Placental epithelial cell (primary cell): ENCODE data around the gene CLEC3B. TPM values are rescaled to one million over a fixed set of nuclear protein-coding genes. Genes with fewer than 3 reads are reported as not detected.

Experiments
- small RNA-seq: library from RNA; depleted of rRNA; stranded (forward); fragments of <200 nt; gene quantifications from one replicate; pipeline ENCODE3, GENCODE V24; 2012
- total RNA-seq: library from RNA; depleted of rRNA; stranded (reverse); fragments of >200 nt; gene quantifications from 2 replicates; pipeline ENCODE4 v1.2.3, GENCODE V29; 2012

Gene CLEC3B, protein sequence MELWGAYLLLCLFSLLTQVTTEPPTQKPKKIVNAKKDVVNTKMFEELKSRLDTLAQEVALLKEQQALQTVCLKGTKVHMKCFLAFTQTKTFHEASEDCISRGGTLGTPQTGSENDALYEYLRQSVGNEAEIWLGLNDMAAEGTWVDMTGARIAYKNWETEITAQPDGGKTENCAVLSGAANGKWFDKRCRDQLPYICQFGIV
- total RNA-seq = 1.4 TPM in 1 of 2 replicates, not detected in the other

DNA sequence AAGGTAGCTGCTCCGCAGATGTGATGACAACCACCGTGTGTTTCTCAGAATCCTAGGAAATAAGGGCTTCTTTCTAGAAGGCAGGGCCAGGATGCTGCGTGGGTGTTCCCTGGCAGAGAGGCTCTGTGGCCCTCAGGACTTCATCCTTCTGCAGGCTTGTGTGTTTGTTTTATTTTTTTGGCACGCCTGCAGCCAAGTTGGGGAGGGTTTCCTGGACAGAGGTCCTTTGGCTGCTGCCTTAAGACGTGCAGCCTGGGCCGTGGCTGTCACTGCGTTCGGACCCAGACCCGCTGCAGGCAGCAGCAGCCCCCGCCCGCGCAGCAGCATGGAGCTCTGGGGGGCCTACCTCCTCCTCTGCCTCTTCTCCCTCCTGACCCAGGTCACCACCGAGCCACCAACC lies at the start of gene CLEC3B:
Gene CLEC3B (plus strand): TSS at position 266 of the 400 bp plus-strand sequence. CDS start 60 bp downstream, at position 326.

Small RNAs within 50 kb of the gene (small RNA-seq; reads per million reads assigned to genes)
- not detected for gene RNU5B-3P

Other genes starting within 250 kb of the CLEC3B start
- 10.0 and 23.9 TPM in 2 replicates for gene TMEM42, start 164.4 kb upstream of the CLEC3B start, total RNA-seq
- gene TGM4, start 151.7 kb upstream of the CLEC3B start, total RNA-seq = 7.3 and 16.5 TPM in 2 replicates
- gene ZDHHC3, start 50.1 kb upstream of the CLEC3B start, total RNA-seq = 167 and 202 TPM in 2 replicates
- gene EXOSC7, start 50.1 kb upstream of the CLEC3B start, total RNA-seq = 41.9 and 51.8 TPM in 2 replicates
- gene CDCP1, start 120.1 kb downstream of the CLEC3B start, total RNA-seq = 0.39 and 3.6 TPM in 2 replicates
- gene TMEM158, start 200.0 kb downstream of the CLEC3B start, total RNA-seq = under 0.01 and 0.76 TPM in 2 replicates